ENCODE measurements around the gene SEMA6A.

DNA sequence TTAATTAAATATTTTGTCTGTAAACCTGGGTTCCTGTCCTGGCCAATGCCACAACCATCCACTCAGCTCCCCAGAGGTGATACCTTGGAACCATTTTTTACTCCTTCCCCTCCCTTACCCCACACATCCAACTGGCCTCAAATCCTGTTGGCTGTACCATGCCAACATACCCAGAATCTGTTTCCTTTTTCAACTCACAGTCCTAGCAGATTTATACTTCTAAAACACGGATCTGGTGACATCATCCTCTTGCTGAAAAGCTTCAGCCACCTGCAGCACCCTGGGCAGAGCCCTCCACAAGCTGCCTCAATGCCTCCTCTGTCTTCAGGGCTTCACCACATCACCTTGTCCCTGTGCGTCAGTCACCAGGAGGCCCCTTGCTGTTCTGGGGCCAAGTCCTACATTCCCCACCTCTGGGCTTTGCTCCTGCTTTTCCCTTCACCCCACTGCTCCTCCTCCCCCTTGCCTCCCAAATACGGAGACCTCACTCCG, 14.9 kb downstream of the SEMA6A start:
- TF ChIP-seq EP300 (IDR thresholded peaks at IDR 0.05) (no peak), POLR2A (IDR thresholded peaks at IDR 0.05) (no peak), POLR2AphosphoS5 (IDR thresholded peaks at IDR 0.05) (no peak)
- TF ChIP-seq, protein P1, sequence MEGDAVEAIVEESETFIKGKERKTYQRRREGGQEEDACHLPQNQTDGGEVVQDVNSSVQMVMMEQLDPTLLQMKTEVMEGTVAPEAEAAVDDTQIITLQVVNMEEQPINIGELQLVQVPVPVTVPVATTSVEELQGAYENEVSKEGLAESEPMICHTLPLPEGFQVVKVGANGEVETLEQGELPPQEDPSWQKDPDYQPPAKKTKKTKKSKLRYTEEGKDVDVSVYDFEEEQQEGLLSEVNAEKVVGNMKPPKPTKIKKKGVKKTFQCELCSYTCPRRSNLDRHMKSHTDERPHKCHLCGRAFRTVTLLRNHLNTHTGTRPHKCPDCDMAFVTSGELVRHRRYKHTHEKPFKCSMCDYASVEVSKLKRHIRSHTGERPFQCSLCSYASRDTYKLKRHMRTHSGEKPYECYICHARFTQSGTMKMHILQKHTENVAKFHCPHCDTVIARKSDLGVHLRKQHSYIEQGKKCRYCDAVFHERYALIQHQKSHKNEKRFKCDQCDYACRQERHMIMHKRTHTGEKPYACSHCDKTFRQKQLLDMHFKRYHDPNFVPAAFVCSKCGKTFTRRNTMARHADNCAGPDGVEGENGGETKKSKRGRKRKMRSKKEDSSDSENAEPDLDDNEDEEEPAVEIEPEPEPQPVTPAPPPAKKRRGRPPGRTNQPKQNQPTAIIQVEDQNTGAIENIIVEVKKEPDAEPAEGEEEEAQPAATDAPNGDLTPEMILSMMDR (IDR thresholded peaks at IDR 0.05), result no peak

Measured in sigmoid colon (tissue), 4 donors.